Stimulated activated CD8-positive, alpha-beta memory T cell treated with anti-CD3 and anti-CD28 coated beads, Interleukin-4, amount 100 ng/mL, for 4 hours (primary cell): ENCODE data around the gene CD53.

Experiments
- DNase-seq, 2 donors: peaks; one replicate each; pipeline ENCODE4 v3.0.0-alpha.2; 2020; ENCODE audit warnings: low read depth in 2 of 2, low spot score in 1 of 2

Gene CD53

GRCh38 chr1:110875216-110875731, 2.3 kb downstream of the CD53 start:
- no peak for DNase-seq

GRCh38 chr1:110876748-110877341, 3.9 kb downstream of the CD53 start:
- DNase-seq: no peak

- DNase-seq: no peak
Measured at GRCh38 chr1:110877364-110877763, 4.4 kb downstream of the CD53 start.

GRCh38 chr1:110877776-110878175, 4.8 kb downstream of the CD53 start:
- DNase-seq: no peak

GRCh38 chr1:110878591-110878990, 5.6 kb downstream of the CD53 start:
- no peak for DNase-seq

GRCh38 chr1:110878993-110879392, 6.0 kb downstream of the CD53 start:
- DNase-seq: no peak

GRCh38 chr1:110879758-110880606, 7.0 kb downstream of the CD53 start:
- peak in 1 of 2 donors; percentile 38 for DNase-seq

- DNase-seq: peak in 1 of 2 donors; percentile 27
Measured at GRCh38 chr1:110880708-110881374, 7.9 kb downstream of the CD53 start.

- DNase-seq: no peak
Measured at GRCh38 chr1:110888049-110888448, 15.1 kb downstream of the CD53 start.

- DNase-seq: no peak
Measured at GRCh38 chr1:110888641-110889040, 15.7 kb downstream of the CD53 start.

- DNase-seq: no peak
Measured at GRCh38 chr1:110890474-110891196, 17.7 kb downstream of the CD53 start.

- DNase-seq: no peak
Measured at GRCh38 chr1:110893908-110894490, 21.1 kb downstream of the CD53 start.

GRCh38 chr1:110896090-110896489, 23.1 kb downstream of the CD53 start:
- DNase-seq: no peak

GRCh38 chr1:110897681-110898080, 24.7 kb downstream of the CD53 start:
- no peak for DNase-seq

- DNase-seq: no peak
Measured at GRCh38 chr1:110898734-110899457, 25.9 kb downstream of the CD53 start.

- no peak for DNase-seq
Measured at GRCh38 chr1:110899458-110899843, 26.5 kb downstream of the CD53 start.

GRCh38 chr1:110902820-110903463, 30.0 kb downstream of the CD53 start:
- no peak for DNase-seq

- no peak for DNase-seq
Measured at GRCh38 chr1:110903853-110904500, 31.0 kb downstream of the CD53 start.

GRCh38 chr1:110912784-110913183, 39.8 kb downstream of the CD53 start:
- DNase-seq: no peak
